Naive B cell (primary cell): ENCODE results near the gene MSL1. TPM values are rescaled to one million over a fixed set of nuclear protein-coding genes. Genes with fewer than 3 reads are reported as not detected.
"Not testable (repeated sequence)": the region's sequence is repeated elsewhere in the genome, so short reads cannot be mapped to it uniquely, and the experiment has no call there.

Source experiments
- ATAC-seq, 2 donors: fragments of 150-1000 bp; cut with Tn5 transposase; 2 replicates each; pipeline ENCODE4 v1.10.0; 2021; ENCODE audit warnings: low read depth in 2 of 2, mild to moderate bottlenecking in 2 of 2, moderate library complexity in 2 of 2
- DNase-seq: peaks from one replicate; pipeline ENCODE4 v3.0.0; 2022
- H3K27ac Mint-ChIP-seq, 6 donors: one replicate each; pipeline ENCODE4 v1.8.0; 2020 to 2022; ENCODE audit warnings: mild to moderate bottlenecking in 6 of 6, mixed read lengths in 6 of 6, moderate library complexity in 5 of 6, inconsistent platforms in 2 of 6
- H3K27me3 Mint-ChIP-seq, 3 donors: one replicate each; pipeline ENCODE4 v1.8.0; 2021 to 2022; ENCODE audit warnings: mixed read lengths in 3 of 3, mild to moderate bottlenecking in 1 of 3
- H3K36me3 Mint-ChIP-seq, 2 donors: one replicate each; pipeline ENCODE4 v1.8.0; 2020 to 2022; ENCODE audit warnings: mixed read lengths in 2 of 2, inconsistent platforms in 1 of 2, mild to moderate bottlenecking in 1 of 2
- H3K4me1 Mint-ChIP-seq, 3 donors: one replicate each; pipeline ENCODE4 v1.8.0; 2020 to 2022; ENCODE audit warnings: mixed read lengths in 3 of 3, inconsistent platforms in 1 of 3, mild to moderate bottlenecking in 1 of 3, moderate library complexity in 1 of 3
- H3K4me3 Mint-ChIP-seq, 8 donors: one replicate each; pipeline ENCODE4 v1.8.0; 2020 to 2022; ENCODE audit warnings: mild to moderate bottlenecking in 8 of 8, mixed read lengths in 8 of 8, moderate library complexity in 8 of 8, inconsistent platforms in 2 of 8
- H3K9me3 Mint-ChIP-seq, 7 donors: one replicate each; pipeline ENCODE4 v1.8.0; 2020 to 2022; ENCODE audit warnings: mixed read lengths in 7 of 7, mild to moderate bottlenecking in 5 of 7, inconsistent platforms in 2 of 7, moderate library complexity in 1 of 7
- polyA plus RNA-seq, 6 donors: library from polyadenylated mRNA; unstranded; fragments of 300-500 nt; fragmentation: Illumina TruSeq; gene quantifications; one replicate each; pipeline ENCODE4 v1.2.3, GENCODE V29; 2021; ENCODE audit warnings: low read depth in 6 of 6

MSL1 gene
- polyA plus RNA-seq, 6 donors from 2014 or later: 7.7 to 13.1 (median 9.2) TPM

GRCh38 chr17:40139566-40140058, 17.8 kb downstream of the MSL1 start:
- H3K27me3 Mint-ChIP-seq: no peaks in the 10 kb centered on the region
- DNase-seq: no peak
- peaks cover 0 to 4% (median 0%) of the 10 kb centered on the region in 7 donors for H3K9me3 Mint-ChIP-seq
- peak overlapping the region; percentile 97 to 100 (median 100) for H3K27ac Mint-ChIP-seq
- peak overlapping the region; percentile 79 to 99 (median 94) for H3K4me3 Mint-ChIP-seq
- peaks cover 20 to 31% (median 30%) of the 10 kb centered on the region in 3 donors for H3K4me1 Mint-ChIP-seq
- ATAC-seq: peak; percentile 22 to 24
- peaks cover 9 to 14% of the 10 kb centered on the region in 2 donors for H3K36me3 Mint-ChIP-seq

GRCh38 chr17:40143166-40143565, 21.4 kb downstream of the MSL1 start:
- H3K27ac Mint-ChIP-seq, H3K27me3 Mint-ChIP-seq, H3K36me3 Mint-ChIP-seq, H3K9me3 Mint-ChIP-seq, DNase-seq, ATAC-seq: not testable (repeated sequence)
- H3K4me3 Mint-ChIP-seq: peak overlapping the region in 1 of 8 donors; percentile 7
- peaks cover 24 to 43% (median 42%) of the 10 kb centered on the region in 3 donors for H3K4me1 Mint-ChIP-seq

- Mint-ChIP-seq H3K27ac (peak overlapping the region in 1 of 6 donors; percentile 89), H3K9me3 (no peaks in the 10 kb centered on the region), H3K4me3 (no peak overlapping the region), H3K4me1 (peaks cover 29 to 53% (median 45%) of the 10 kb centered on the region in 3 donors), H3K27me3 (no peaks in the 10 kb centered on the region), H3K36me3 (peaks cover 4 to 12% of the 10 kb centered on the region in 2 donors)
- no peak for ATAC-seq
- DNase-seq: no peak
Measured at GRCh38 chr17:40145476-40145875, 23.7 kb downstream of the MSL1 start.

GRCh38 chr17:40148527-40148926, 26.8 kb downstream of the MSL1 start:
- no peak for ATAC-seq
- Mint-ChIP-seq H3K4me1 (peaks cover 31 to 51% (median 45%) of the 10 kb centered on the region in 3 donors), H3K36me3 (peaks cover 9 to 15% of the 10 kb centered on the region in 2 donors), H3K27me3 (no peaks in the 10 kb centered on the region), H3K27ac (peak overlapping the region in 1 of 6 donors; percentile 42), H3K9me3 (no peaks in the 10 kb centered on the region), H3K4me3 (no peak overlapping the region)
- no peak for DNase-seq

GRCh38 chr17:40150276-40150675, 28.5 kb downstream of the MSL1 start:
- Mint-ChIP-seq H3K4me3 (no peak overlapping the region), H3K4me1 (peaks cover 31 to 61% (median 48%) of the 10 kb centered on the region in 3 donors), H3K9me3 (no peaks in the 10 kb centered on the region), H3K36me3 (peaks cover 9 to 15% of the 10 kb centered on the region in 2 donors), H3K27ac (peak overlapping the region in 5 of 6 donors; percentile 3 to 88 (median 83)), H3K27me3 (no peaks in the 10 kb centered on the region)
- DNase-seq (no peak), ATAC-seq (no peak)

- DNase-seq (no peak), ATAC-seq (no peak)
- no peaks in the 10 kb centered on the region for H3K9me3 Mint-ChIP-seq
- H3K4me1 Mint-ChIP-seq: peaks cover 31 to 65% (median 45%) of the 10 kb centered on the region in 3 donors
- no peaks in the 10 kb centered on the region for H3K27me3 Mint-ChIP-seq
- H3K4me3 Mint-ChIP-seq: no peak overlapping the region
- peaks cover 11 to 15% of the 10 kb centered on the region in 2 donors for H3K36me3 Mint-ChIP-seq
- peak overlapping the region in 3 of 6 donors; percentile 21 to 67 (median 61) for H3K27ac Mint-ChIP-seq
Measured at GRCh38 chr17:40151414-40151963, 29.7 kb downstream of the MSL1 start.

GRCh38 chr17:40153603-40154236, 31.9 kb downstream of the MSL1 start:
- H3K27ac Mint-ChIP-seq: peak overlapping the region in 1 of 6 donors; percentile 37
- H3K27me3 Mint-ChIP-seq: no peaks in the 10 kb centered on the region
- H3K4me1 Mint-ChIP-seq: peaks cover 29 to 53% (median 45%) of the 10 kb centered on the region in 3 donors

GRCh38 chr17:40157973-40158372, 36.2 kb downstream of the MSL1 start:
- H3K9me3 Mint-ChIP-seq: no peaks in the 10 kb centered on the region
- no peaks in the 10 kb centered on the region for H3K27me3 Mint-ChIP-seq
- peaks cover 7 to 12% of the 10 kb centered on the region in 2 donors for H3K36me3 Mint-ChIP-seq
- no peak for ATAC-seq
- no peak for DNase-seq
- H3K27ac Mint-ChIP-seq: peak overlapping the region in 2 of 6 donors; percentile 39 to 52
- H3K4me1 Mint-ChIP-seq: peaks cover 11 to 26% (median 19%) of the 10 kb centered on the region in 3 donors
- no peak overlapping the region for H3K4me3 Mint-ChIP-seq

More at GRCh38 chr17:40153603-40154236, 31.9 kb downstream of the MSL1 start:
- Mint-ChIP-seq H3K4me3 (no peak overlapping the region), H3K9me3 (no peaks in the 10 kb centered on the region), H3K36me3 (peaks cover 8 to 11% of the 10 kb centered on the region in 2 donors)
- no peak for ATAC-seq
- DNase-seq: no peak

GRCh38 chr17:40158438-40159013, 36.8 kb downstream of the MSL1 start:
- Mint-ChIP-seq H3K4me1 (peaks cover 9 to 20% (median 15%) of the 10 kb centered on the region in 3 donors), H3K27ac (peak overlapping the region in 2 of 6 donors; percentile 39 to 53), H3K27me3 (no peaks in the 10 kb centered on the region), H3K36me3 (peaks cover 9 to 12% of the 10 kb centered on the region in 2 donors), H3K9me3 (no peaks in the 10 kb centered on the region), H3K4me3 (no peak overlapping the region)
- DNase-seq (no peak), ATAC-seq (no peak)

GRCh38 chr17:40159456-40159855, 37.7 kb downstream of the MSL1 start:
- peaks cover 9 to 15% (median 15%) of the 10 kb centered on the region in 3 donors for H3K4me1 Mint-ChIP-seq
- peaks cover 12 to 14% of the 10 kb centered on the region in 2 donors for H3K36me3 Mint-ChIP-seq
- no peak overlapping the region for H3K4me3 Mint-ChIP-seq
- H3K27ac Mint-ChIP-seq: no peak overlapping the region
- no peaks in the 10 kb centered on the region for H3K27me3 Mint-ChIP-seq
- DNase-seq: no peak
- no peak for ATAC-seq
- no peaks in the 10 kb centered on the region for H3K9me3 Mint-ChIP-seq

- ATAC-seq (no peak), DNase-seq (no peak)
- Mint-ChIP-seq H3K36me3 (peaks cover 15 to 25% of the 10 kb centered on the region in 2 donors), H3K27me3 (no peaks in the 10 kb centered on the region), H3K4me3 (no peak overlapping the region), H3K9me3 (no peaks in the 10 kb centered on the region), H3K27ac (peak overlapping the region in 4 of 6 donors; percentile 43 to 88 (median 70)), H3K4me1 (peaks cover 4 to 11% (median 10%) of the 10 kb centered on the region in 3 donors)
Measured at GRCh38 chr17:40167685-40168261, 46.0 kb downstream of the MSL1 start.

GRCh38 chr17:40168262-40168832, 46.6 kb downstream of the MSL1 start:
- no peaks in the 10 kb centered on the region for H3K27me3 Mint-ChIP-seq
- H3K9me3 Mint-ChIP-seq: no peaks in the 10 kb centered on the region
- H3K4me3 Mint-ChIP-seq: no peak overlapping the region
- peak; percentile 53 for DNase-seq
- H3K36me3 Mint-ChIP-seq: peaks cover 15 to 24% of the 10 kb centered on the region in 2 donors
- H3K27ac Mint-ChIP-seq: peak overlapping the region in 4 of 6 donors; percentile 64 to 96 (median 78)
- ATAC-seq: peak; percentile 49 to 63
- peaks cover 4 to 12% (median 10%) of the 10 kb centered on the region in 3 donors for H3K4me1 Mint-ChIP-seq

GRCh38 chr17:40170325-40170724, 48.6 kb downstream of the MSL1 start:
- Mint-ChIP-seq H3K27ac (no peak overlapping the region), H3K9me3 (no peaks in the 10 kb centered on the region), H3K36me3 (peaks cover 17 to 20% of the 10 kb centered on the region in 2 donors), H3K4me3 (no peak overlapping the region), H3K4me1 (peaks cover 4 to 17% (median 14%) of the 10 kb centered on the region in 3 donors), H3K27me3 (no peaks in the 10 kb centered on the region)
- DNase-seq (no peak), ATAC-seq (no peak)
